HG03095 (cell line): ENCODE measurements around the gene ACOX3.
"Not testable (repeated sequence)": the region's sequence is repeated elsewhere in the genome, so short reads cannot be mapped to it uniquely, and the experiment has no call there.

Experiments used
- ATAC-seq: cut with Tn5 transposase; IDR thresholded peaks from one replicate; pipeline ENCODE4 v1.9.1; 2021; ENCODE audit warnings: moderate library complexity; ENCODE audit not compliant: unreplicated experiment

The ACOX3 gene

DNA sequence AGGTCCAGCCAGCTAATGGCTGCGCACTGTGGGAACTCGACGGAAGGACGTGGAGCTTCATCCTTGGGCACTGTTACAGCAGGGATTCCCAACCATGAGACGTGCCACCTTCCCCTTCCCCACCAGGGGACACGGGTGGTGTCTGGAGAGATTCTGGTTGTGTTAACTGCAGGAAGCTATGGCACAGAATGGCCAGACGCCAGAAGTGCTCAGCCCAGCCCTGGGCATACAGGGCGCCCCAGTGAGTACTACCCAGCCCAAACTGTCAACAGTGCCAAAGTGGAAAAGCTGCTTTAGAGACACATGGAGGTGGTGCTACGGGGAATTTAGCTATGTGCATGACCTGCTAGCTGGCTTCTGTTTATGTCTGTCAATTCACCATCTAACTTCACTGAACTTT is 32.8 kb downstream of the ACOX3 start:
- no peak for ATAC-seq

DNA sequence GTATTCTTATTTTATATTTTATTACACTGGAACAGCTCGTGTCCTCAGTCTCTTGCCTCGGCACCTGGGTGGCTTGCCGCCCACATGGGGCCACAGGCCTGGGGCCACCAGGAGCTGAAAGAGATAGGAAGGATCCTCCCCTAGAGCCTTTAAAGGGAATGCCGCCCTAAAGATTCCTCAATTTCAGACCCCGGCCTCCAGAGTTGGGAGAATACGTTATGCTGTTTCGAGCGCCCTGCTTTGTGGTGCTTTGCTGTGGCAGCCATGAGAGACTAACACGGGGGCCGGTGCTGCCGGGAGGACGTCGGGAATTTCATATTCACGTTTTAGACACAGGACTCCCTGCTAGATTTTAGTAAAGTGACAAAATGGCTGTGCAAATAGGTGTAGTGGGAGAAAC is 33.2 kb downstream of the ACOX3 start:
- ATAC-seq = no peak

DNA sequence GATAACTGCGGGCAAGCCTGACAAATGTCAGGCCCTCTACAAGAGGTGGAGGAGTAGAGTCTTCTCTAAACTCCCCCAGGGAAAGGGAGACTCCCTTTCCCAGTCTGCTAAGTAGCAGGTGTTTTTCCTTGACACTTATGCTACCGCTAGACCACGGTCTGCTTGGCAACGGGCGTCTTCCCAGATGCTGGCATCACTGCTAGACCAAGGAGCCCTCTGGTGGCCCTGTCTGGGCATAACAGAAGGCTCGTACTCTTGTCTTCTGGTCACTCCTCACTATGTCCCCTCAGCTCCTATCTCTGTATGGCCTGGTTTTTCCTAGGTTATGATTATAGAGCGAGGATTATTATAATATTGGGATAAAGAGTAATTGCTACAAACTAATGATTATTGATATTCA is 33.6 kb downstream of the ACOX3 start:
- ATAC-seq = not testable (repeated sequence)

DNA sequence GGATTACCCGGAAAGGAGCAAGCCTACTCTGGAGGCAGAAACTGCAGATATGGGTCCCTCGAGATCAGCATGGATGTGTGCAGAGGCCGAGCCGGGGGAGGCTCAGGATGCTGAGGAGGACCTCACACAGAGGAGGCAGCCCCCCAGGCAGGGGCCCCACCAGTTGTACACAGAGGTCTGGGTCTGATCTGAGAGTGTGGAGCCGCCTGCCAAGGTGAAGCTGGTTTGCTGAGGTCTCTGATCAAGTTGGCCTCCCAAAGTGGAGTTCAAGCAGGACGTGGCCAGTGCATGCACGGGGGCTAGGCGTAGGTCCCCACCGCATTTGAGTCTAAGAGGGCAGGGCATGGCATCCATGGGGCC is 35.0 kb downstream of the ACOX3 start:
- no peak for ATAC-seq

DNA sequence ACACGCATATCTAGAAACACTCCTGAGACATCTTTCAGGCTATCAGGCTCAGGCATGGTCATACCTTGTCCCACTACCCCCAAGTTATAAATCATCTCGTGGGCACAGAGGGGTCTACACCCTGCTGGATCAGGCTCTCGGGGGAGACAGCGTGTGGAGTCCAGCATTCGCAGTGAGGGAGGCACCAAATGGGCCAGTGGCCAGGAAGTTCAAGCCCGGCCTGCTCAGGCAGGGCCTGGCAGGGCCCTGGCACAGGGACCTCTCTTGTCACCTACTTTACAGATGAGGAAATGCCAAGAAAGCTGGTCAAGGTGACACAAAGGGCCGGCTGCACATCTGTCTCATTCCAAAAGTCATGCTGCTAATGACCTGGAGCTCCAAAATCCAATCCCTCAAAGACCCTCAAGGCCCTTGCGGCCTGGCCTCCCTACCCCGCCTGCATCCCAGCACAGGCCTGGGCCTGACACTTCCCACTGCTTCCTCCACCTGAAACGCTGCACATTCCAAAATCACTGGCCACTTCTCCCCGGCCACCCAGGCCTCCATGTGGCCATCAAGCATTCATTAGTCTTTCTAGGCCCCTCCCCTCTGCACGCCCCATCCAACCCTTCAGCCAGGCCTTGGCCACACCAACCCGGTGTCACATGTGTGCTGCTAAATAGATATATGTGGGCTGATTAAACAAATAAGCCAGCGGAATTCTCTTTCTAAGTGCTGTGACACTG is 35.6 kb downstream of the ACOX3 start:
- ATAC-seq = no peak

DNA sequence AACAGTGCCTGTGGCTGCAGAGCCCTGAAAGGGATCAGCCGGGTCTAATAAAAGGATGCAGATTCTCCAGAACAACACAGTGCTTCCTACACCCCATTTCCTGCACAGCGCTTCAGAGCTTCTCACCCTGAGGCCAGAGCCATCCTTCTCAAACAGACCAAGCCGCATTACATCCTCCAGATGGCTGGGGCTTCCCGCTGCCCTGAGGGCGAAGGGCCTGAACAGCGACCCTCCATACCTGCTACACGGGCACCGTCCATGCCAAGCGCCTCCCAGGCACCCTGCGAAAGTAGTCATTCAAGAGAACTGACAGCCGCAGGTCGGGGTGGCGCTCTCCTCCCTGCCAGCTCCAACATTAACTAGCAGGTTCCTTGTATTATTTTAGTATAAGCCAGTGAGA is 36.5 kb downstream of the ACOX3 start:
- no peak for ATAC-seq

DNA sequence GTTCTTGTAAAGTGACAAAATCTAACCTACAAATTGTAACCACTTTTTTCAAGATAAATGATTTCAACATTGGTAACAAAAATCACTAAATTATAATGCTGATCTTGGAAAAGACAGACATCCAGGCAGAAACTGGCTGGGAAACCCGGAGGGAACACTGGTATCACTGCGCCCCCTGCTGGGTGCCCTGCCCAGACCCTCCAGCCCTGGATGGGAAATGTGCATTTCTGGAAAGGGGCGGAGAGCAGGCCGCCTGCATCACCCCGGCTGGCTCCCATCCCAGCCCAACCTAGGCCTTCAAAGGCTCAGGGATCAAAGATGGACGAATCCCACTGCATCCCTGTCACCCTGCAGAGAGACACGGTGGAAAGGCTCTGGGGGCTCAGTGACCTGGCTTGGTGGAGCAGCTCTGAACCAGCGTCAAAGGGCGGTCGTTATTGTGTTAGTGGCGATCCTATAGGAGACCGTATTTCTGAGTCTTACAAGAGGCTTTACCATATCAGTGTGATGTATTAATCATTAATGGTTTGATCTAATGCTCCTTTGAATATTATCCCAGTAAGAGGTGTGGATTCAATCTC is 37.3 kb downstream of the ACOX3 start:
- ATAC-seq = no peak

DNA sequence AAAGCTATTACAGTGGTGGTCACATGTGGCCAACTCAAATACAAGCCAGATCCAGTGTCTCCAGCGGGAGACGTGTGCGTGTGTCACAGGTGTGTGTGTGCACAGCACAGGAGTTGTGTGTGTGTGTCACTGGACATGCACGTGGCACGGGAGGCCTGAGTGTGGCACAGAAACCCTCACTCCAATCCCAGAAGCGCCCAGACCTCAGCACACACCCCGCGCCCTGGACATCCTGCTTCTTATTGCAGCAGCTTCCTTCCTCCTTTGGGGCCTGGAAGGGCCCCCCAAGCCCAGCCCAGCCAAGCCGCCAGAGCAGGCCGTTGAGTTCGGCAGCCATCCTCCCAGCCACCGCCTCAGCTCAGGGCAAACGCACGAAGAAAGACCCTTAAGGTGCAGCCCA is 37.9 kb downstream of the ACOX3 start:
- ATAC-seq = no peak

DNA sequence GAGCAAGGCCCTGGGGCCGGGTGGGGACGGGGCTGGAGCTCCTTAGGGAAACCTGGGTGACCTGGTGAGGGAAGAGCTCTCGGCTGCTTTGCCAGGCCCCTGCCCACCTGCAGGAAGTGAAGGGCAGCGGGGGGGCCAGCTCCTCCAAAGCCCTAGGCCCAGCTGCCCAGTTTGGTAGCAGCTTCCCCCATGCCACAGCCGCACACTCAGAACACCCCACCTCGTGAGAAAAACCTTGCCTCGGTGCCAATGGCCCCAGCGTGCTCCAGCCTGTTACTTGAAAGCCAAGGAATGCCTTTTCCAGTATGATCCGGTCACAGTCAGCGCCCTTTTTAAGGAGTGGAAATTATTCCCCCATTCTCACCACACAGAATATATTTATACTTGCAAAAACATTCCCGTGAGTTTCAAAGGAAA is 38.3 kb downstream of the ACOX3 start:
- ATAC-seq = no peak

DNA sequence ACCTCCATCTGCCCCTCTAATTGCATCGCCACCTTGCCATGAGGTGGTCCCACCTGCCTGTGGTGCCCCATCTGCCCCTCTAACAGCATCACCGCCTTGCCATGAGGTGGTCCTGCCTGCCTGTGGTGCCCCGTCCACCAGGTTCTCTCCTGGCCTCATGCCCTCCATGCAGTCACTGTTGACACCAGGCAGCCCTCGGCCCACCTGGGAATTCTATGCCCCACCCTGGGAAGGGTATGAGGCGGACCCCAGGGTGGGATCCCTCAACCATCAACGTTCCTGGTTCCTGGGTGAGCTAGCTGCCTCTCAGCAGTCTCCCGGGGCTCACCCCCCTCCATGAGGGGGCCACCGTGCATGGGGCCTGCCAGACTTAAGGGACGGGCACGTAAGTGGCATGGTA is 38.9 kb downstream of the ACOX3 start:
- ATAC-seq = no peak

DNA sequence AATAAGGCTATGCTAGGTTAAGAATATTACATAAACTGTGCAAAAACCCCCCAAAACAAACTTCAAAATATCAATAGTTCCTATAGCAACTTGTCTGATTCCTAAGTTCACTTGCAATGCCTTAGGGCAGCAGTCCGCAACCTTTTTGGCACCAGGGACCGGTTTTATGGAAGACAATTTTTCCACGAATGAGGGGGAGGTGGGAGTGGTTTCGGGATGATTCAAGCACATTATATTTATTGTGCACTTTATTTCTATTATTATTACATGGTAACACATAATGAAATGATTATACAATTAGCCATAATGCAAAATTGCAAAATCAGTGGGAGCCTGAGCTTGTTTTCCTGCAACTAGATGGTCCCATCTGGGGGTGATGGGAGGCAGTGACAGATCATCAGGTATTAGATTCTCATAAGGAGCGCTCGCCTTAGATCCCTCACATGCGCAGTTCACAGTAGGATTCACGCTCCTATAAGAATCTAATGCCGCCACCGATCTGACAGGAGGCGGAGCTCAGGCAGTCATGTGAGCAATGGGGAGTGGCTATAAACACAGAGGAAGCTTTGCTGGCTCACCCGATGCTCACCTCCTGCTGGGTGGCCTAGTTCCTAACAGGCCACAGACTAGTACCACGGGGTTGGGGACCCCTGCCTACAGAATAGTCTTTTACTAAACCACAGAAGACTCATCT is 39.7 kb downstream of the ACOX3 start:
- no peak for ATAC-seq

DNA sequence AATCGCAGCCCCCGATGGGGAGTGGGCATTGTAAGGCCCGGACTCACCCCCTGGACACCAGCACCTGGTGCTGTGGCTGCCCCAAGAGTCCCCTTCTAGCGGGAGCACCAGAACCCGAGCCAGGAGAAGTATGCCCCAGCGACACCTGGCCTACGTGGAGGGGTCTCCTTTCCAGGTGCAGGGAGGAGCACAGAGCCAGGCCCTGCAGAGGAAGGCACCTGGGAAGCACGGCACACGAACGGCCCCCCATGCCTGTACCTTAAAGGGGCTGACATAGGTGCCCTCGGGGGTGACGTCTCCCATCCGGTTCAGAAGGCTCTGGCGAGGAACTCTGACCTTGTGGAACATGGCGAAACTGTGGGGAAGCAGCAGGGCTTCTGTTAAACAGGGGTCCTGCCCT is 41.2 kb downstream of the ACOX3 start:
- ATAC-seq = no peak

DNA sequence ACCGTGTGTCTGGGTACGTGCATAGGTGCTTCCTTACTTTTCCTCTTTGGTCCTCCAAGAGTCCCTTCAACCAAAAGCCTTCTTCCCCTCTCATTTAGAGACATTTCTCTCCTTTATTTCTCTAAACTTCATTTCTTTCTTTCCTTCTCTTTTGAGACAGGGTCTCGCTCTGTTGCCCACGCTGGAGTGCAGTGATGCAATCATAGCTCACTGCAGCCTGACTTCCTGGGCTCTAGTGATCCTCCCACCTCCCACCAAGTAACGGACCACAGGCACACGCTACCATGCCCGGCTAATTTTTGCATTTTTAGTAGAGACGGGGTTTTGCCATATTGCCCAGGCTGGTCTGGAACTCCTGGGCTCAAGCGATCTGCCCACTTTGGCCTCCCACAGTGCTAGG is 42.2 kb downstream of the ACOX3 start:
- ATAC-seq = no peak

DNA sequence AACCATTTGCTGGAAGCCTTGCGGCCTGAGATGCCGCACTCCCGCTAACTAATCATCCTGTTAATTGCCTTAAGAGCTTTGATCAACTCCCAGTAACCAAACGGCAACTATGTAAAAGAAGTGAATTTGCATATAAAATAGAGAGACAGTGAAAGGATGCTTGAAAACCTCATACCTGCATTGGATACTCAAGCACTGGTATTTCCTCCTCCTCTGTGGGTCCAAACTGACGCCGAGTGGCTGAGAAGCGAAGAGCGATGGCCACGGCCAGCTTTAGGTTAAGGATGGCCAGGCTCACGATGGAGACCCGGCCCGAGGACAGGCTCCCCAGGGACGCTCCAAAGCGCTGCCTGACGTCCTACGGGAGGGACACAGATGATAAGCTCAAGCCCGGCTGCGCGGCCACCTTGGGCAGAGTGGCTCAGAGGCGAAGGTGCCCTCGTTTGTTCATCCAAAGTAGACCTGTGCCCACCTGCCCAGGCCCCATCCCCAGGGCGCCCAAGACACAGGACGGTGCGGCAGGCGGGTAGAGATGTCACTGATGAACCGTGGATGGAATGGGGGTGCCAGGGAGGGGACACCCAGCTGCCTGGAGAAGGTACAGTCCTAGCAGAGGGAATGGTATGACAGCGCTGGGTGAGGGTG is 43.6 kb downstream of the ACOX3 start:
- no peak for ATAC-seq

DNA sequence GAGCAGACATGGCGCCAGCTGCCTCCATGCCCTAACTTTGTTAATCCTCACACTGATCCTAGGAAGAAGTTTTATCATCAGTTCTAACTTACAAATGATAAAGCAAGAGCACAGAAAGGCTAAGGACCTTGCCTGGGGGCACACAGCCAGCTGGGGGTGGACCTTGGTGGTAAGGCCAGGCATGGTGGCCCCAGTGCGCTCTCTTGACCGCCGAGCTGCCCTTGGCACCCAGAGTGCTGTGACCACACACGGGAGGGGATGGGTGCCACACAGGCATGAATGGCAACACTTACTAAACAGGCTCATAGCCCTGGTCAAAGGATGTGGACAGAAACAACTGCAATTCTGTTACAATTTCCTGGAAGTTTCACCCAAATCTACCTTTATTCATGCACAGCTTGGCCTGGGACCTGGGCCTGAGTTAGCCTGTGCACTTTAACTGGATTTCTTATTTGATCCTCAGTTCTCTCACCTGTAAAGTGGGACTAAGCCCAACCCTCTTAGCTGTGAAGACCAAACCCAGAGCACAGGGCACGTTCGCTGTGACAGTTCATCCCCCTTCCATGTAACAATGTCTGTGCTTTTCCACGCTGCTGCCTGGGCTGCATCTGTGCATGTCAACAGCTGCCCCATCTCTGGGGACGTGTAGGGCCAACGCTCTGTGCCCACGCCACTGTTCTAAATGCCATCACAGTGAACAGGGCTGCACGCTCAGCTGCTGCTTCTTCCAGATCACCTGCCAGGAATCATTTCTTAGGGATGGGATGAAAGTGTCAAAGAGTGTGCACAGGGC is 44.8 kb downstream of the ACOX3 start:
- no peak for ATAC-seq

DNA sequence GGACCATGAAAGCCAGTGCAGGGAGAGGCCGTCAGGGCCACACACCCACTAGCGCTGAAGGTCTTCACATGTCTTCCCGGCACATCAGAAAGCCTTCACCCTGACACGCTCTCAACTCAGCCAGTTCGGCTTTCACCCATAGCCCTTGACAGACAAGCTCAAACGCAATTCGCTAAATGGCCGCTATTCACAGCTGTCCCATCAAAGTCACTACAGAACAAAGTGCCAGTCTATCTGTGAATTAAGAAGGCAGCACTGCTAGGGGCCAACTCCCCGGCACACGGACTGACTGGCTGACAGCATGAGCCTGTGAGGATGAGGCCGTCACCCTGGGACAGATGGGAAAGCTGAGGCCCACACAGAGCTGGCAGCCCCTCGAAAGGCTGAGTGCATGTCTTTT is 45.7 kb downstream of the ACOX3 start:
- ATAC-seq = no peak

DNA sequence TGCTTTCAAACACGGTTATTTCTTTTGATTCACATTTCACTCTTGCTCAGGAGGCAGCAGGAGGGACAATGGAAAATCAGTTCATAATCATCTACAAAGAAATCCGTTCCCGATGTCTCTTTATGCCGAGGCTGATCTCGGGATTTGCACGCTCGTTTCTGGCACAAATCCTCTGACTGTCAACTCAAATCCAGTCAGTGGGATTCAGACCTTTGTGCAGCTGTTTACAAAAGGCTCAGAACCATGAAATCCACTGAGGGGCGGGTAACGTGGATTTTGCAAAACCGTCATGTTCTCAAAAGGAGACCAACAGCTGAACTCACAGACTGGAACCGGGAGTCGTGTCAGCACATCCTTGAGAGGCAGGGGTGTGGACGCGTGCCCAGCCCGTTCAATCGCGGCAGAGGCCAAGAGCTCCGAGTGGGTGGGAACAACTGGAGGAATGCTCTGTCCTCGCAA is 46.4 kb downstream of the ACOX3 start:
- no peak for ATAC-seq

DNA sequence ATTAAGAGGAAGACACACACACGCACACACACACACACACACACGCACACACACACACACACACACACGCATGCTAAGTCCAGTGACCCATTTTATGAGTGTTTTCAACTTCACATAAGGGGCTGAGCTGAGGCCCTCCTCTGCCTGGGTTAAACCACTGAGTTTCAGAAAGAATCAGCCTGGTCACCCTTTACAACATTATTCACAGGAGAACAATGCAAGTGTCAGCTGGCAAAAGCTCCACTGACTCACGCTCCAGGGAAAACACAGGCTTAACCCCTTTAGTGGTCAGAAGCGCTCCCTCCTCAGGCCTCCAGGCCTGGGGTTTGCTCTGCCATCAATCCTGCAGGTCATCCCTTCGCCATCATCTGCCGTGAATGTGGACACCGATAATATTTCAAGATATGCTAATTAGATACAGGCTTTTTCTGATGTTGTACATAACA is 46.9 kb downstream of the ACOX3 start:
- no peak for ATAC-seq

DNA sequence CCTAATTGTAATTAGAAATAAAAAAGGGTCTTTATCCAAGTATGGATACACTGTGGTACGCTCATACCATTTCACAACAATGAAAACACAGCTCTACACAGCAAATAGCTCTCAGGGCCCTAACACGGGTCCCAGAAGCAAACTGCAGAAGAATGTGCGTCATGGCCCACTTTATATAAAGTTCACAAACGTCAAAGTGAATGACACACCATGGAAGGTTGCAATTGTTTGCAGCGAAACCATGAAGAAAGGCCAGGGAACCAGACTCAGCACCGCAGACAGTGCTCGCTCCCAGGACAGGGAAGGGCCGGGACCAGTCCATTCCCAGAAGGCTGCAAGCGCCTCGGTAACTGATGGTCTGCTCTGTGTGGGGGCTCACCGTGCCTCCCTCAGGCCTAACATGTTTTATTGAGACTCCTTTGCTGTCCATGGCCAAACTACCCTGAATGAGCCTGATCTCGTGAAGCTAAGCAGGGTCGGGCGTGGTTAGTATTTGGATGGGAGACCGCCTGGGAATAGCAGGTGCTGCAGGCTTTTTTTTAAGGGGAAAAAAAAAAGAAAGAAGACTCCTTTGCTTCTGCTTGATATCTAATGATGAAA is 47.8 kb downstream of the ACOX3 start:
- ATAC-seq = no peak

DNA sequence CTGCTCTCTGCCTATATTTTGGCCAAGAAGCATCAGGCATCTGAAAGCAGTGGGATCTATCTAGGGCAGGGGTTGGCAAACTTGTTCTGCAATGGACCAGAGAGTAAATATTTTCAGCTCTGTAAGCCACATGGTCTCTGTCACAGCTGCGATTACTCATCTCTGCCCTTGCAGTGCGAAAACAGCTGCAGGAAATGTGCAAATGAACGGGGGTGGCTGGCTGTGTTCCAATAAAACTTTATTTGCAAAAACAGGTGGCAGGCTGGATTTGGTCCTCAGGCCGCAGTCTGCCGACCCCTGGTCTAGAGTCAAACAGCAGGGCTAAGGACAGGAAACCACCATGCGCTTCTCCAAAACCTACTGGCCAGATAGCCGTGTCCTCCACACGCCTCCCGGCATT is 48.6 kb downstream of the ACOX3 start:
- peak; percentile 69 for ATAC-seq

DNA sequence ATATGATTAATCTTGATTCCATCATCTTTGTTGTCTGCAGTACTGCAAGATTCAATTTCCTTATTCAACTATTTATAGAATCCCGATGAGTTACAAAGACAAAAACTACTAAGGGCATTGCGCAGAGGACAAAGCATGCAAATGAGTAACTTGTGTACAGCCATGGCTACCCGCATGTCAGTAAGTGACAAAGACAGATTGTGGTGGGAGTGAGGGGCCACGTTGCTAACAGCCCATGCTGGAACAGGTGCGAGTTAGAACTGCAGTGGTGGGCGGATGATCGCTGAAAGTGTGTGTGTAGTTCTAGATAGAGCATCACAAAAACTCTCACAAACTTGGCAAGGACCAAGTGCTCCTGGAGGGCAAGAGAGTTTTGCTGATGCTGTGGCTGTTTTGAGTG is 49.5 kb downstream of the ACOX3 start:
- no peak for ATAC-seq
